Right hindlimb (tissue), 1 donor: ENCODE measurements around the gene PARP6.
A peak's percentile ranks its signal among the peaks of the same experiment; 100 is the strongest.

Source experiments
- DNase-seq: peaks from one replicate; pipeline ENCODE4 v3.0.0-alpha.2; 2018

Gene PARP6

DNA sequence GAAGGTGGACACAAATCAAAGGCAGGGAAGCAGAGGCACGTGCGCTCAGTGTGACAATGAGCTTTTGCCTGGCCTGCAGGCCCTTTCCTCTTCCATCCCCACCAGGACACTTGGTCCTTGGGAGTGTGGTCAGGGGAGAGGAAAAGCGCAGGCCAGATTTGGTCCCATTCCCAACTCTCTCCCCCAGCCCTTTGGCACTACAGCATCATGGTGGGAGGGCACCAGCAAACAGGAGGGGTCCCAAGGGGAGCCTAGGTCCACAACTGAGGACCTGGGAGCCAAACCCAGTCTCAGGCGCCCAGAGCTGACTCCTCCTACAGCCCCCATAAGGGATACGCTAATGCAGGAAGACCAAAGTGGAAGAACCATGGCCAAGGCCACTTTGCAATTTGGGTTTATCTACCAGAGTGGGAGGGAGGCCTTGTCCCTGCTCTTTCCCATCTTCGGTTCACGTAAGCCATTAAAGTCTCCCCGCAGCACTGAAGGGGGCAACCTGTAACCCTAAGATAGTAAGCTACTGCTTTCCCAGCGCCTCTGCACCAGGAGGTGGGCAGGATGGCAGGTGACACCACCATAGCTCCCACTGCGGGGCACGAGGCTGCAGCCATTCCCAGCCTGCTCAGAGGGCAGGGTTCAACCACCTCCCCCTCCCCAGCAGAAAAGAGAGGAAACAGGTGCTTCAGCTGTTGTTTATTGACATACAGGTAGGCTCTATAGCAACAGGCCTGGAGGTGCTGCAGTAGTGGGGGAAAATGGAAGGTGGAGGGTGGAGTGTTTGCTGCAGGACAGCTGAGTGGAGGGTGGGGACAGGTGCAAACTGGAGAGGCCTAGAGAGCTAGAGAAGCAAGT, 73.8 kb downstream of the PARP6 start:
- DNase-seq, result no peak

DNA sequence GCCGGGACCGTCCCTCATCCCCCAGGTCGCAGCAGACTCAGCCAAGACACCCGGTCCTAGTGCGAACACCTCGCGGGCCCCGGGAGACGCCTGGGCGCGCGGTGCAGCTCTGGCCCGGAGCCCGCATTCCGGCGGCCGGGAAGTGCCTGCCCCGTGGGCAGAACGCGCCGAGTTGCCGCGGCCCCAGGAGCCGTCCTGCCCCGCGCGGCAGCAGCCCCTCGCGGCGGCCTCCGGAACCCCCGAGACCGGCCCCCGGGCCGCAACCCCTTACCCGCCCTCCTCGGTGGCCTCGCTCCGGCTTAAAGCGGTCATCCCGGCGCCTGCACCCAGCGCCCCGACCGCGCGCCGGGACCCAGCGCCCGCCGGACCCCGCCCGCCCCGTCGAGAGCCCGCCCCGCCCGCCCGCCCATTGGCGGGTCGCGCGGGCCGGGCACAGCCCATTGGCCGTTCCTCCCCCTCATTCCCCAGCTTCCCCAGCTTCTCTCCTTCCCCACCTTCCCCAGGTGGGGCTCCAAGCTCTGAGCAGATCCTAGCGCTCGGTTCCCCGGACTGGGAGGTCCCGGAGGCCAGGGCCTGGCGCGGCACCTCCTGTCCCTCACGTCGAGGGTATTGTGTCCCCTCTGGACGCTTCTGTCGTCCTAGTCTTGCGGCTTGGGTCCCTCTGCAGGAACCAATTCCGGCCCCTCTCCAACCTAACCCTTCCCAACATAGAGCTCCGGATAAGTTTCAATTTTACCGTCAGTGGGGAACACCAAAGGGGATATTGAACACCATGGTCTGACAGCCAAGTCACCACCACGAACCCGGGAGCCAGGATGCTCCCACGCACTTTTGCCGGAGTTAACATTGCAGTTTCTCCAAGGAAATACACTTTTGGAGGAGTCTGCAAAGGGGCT, 74.6 kb downstream of the PARP6 start, which contains the start of gene GRAMD2A:
GRAMD2A (minus strand) TSS at position 328 of the 896 bp plus-strand sequence.
- peak; percentile 63 for DNase-seq

DNA sequence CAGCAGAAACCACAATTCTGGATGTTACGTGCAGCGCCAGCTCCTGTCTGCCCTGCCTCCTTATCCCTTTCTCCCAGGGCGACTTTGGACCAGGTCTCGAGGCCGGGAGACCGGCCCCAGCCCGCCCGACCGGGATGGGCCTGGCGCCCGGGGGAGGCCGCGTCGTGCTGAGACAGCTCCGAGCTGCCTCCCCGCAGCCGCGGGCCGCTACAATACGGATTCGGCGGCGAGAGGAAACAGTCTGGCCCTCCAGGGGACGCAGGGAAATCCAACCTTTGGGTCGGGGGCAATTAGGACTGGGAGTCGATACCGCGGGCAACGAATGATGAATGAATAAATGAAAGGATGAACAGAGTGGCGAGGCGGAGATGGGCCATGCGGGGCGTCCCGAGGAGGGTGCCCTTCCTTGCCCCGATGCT, 75.3 kb downstream of the PARP6 start:
- no peak for DNase-seq

DNA sequence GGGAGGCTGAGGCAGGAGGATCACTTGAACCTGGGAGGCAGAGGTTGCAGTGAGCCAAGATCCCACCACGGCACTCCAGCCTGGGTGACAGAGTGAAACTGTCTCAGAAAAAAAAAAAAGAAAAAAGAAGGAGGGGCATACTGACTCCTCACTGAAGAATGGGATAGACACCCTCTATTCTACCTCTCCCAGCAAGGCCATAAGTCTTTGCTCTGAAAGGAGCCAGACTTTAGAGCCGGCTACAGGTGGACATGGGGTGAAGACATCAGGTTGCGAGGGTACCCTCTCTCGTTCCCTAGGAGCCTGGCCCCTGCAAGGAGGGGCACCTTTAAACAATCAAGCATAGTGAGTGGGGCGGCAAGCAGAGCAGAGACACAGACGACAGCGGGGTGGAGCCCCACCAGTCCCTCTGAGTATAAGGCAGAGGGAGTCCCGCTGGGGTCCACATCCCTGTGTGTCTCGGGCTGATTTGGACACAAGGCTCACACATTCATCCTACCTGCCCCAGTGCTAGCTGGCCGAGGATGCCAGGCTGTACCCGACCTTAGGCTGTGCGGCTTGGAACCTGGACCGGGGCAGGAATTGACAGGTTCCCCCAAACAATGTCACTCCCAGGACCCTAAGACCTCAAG, 75.8 kb downstream of the PARP6 start:
- no peak for DNase-seq

DNA sequence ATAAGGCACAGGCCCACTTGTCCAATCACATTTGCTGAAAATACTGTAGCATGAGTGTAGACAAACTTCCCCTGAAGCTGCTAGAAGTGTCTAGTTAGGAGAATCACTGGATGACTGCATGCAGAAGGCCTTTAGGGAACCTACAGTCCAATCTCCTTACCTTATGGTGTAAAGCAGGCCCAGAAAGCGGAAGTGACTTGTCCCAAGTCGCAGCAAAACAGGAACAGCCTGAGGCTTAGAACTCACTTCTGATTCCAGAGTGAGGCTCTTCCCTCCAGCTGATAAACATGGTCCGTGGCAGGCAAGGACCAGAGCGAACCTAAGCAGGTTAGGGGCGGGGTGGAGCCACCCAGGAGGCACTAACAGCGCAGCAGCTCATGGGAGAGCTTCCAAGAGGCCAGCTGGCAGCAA, 77.2 kb downstream of the PARP6 start:
- no peak for DNase-seq

DNA sequence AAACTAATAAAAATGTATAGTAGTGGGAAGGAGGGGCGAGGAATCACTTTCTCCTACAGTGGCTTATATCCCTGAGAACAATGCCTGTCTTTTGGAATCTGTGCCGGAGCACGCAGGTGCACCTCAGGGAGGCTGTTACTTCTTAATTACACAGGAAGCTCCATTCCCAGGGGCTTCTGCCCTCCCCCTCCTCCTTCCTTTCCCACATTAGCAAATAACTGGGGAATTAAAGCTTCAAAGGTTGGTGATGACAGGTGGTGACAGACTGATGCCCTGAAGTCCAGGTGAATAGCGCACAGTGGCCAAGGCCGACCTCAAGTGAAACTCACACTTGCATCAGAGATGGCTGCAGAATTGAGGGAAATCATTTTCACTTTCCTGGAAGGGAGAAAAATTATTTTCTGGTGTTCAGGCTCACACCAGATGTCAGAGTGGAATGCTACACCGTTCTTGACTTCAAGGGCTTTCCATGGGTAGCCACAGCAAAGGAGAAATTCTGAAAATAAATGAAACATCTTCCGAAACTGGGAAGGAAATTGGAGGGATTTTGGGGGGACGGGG, 78.4 kb downstream of the PARP6 start:
- no peak for DNase-seq

GRCh38 chr15:72192416-72192815, 79.9 kb downstream of the PARP6 start:
- DNase-seq, result no peak
